H54 (cell line): Measurements from ENCODE around the gene HEATR9.

ENCODE experiments used
- DNase-seq: peaks from one replicate; pipeline ENCODE4 v3.0.0; 2011; ENCODE audit warnings: low spot score, mixed read lengths; ENCODE audit not compliant: insufficient read length
- FAIRE-seq: peaks from 3 replicates; lab custom pipeline; 2011; peaks lifted over from hg19 to GRCh38; lab: Jason Lieb, UNC
- POLR2A ChIP-seq: IDR thresholded peaks from 2 replicates; pipeline ENCODE4 v1.6.1; 2011; ENCODE audit warnings: low read depth, mild to moderate bottlenecking, low read length

Gene HEATR9, protein sequence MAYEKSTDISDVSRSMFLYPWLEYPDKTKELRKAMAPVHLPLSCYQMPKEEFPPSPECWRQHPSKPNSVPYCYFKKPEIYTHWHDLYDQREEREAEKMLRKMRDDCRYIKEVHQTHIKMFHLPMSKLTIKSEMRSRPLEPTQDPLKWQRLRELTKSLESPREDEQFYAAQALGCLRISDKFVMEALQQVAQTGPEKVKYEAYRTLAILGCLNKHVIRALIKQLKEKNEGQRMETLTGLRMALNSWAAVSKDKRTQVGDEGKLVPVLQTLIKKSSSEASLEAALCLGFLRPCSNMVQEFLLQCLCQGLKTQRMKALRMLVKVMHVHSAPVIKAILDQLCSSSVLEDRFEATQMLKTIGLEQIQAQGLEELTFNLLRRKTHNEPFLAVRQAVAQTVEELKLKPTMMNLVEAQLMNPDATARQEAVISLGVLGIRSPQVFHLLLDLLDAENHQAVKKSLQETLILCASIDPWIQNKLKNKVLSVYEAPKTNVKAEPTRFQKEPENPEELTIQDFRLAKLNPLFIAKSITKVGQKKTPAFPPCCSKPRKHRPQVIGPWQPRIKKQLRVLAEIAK

GRCh38 chr17:35868737-35869136 lies at the start of gene HEATR9:
Gene HEATR9, minus strand, starts transcription at chr17:35868891. Its CDS starts 149 bp downstream, at chr17:35868742.
- no peak for FAIRE-seq
- no peak for DNase-seq
- TF ChIP-seq POLR2A = no peak

- DNase-seq (no peak), FAIRE-seq (no peak)
- TF ChIP-seq POLR2A = no peak
Observed at GRCh38 chr17:35917519-35918213, 49.0 kb upstream of the HEATR9 start.

DNA sequence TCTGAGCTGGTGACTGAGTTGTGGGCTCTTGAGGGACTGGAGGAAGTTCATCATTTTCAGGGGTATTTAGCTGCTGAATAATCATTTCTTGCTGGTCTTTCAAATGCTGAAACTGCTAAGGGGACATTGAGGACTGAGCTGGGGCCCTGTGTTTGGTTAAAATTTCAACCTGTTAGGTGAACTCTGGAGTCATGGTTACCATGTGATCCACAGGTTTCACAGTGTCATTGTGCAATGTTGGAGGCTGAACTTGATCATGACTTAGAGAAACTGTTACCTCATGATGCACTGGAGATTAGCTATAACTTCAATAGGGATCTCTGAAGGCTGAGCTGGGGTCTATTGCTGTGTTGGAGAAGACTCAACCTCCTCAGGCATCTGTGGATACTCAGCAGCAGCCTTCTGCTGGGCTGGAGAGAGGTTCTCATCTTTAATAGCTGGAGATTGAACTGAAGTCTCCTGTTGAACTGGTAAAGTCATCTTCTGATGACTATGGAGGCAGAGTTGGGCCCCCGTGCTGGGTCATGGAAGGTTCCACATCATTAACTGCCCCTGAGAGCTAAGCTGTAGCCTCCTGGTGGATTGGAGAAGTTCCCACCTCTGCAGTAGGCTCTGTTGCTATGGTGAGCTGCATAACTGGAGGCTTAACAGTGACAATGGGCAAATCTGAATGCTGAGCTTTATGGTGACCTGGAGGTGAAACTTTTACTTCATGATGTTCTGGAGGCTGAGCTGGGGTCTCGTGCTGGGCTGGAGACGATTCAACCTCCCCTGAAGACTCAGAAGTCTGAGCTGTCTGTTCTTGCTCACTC lies 46.7 kb upstream of the HEATR9 start:
- DNase-seq = no peak
- FAIRE-seq = no peak
- no peak for TF ChIP-seq POLR2A

GRCh38 chr17:35914354-35914753 lies 45.7 kb upstream of the HEATR9 start:
- DNase-seq (no peak), FAIRE-seq (no peak)
- TF ChIP-seq POLR2A = no peak

DNA sequence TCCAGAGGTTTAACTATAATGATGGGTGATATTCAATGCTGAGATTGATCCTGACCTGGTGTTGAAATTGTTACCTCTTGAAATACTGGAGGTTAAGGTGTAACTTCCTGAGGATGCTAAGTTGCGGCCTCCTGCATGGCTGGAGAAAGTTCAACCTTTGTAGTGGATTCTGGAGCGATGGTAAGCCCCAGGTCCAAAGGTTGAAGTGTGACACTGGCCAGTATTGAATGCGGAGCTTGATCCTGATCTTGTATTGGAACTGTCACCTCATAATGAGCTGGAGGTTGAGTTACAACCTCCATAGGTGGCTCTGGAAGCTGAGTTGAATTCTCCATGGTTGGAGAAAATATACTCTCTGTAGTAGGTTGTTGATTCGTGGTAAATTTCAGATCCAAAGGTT lies 44.9 kb upstream of the HEATR9 start:
- no peak for TF ChIP-seq POLR2A
- FAIRE-seq = no peak
- DNase-seq = no peak

GRCh38 chr17:35912942-35913341 lies 44.3 kb upstream of the HEATR9 start:
- no peak for TF ChIP-seq POLR2A
- no peak for FAIRE-seq
- no peak for DNase-seq

GRCh38 chr17:35912339-35912912 lies 43.7 kb upstream of the HEATR9 start:
- FAIRE-seq = no peak
- no peak for DNase-seq
- TF ChIP-seq POLR2A = no peak

DNA sequence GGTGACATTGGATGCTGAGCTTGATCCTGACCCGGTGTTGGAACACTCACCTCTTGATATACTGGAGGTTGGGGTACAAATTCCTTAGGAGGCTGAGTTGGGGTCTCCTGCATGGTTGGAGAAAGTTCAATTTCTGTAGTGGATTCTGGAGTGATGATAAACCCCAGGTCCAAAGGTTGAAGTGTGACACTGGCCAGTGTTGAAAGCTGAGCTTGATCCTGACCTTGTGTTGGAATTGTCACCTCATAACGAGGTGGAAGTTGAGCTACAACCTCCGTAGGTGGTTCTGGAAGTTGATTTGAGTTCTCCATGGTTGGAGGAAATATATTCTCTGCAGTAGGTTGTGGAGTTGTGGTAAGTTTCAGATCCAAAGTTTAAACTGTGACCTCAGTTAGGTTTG lies 40.7 kb upstream of the HEATR9 start:
- TF ChIP-seq POLR2A = no peak
- FAIRE-seq (no peak), DNase-seq (no peak)

DNA sequence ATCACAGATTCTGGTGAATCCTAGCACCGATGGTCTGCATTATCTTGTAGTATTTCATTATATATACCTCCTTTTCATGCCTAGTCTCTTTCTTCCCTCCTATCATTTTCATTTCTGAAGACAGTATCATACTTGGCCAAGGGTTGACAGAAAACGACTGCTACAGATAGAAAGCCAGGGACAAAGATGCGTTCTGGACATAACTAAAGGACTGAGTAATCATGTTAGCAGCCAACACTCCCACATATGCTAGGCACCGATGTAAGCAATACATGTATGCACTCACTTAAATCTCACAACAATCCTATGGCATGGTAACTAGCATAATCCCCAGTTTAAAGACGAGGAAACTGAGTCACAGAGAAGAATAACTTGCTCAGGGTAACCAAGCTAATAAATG lies 39.0 kb upstream of the HEATR9 start:
- DNase-seq (no peak), FAIRE-seq (no peak)
- TF ChIP-seq POLR2A = no peak

- DNase-seq (no peak), FAIRE-seq (no peak)
- no peak for TF ChIP-seq POLR2A
Observed at GRCh38 chr17:35906926-35907637, 38.4 kb upstream of the HEATR9 start.

DNA sequence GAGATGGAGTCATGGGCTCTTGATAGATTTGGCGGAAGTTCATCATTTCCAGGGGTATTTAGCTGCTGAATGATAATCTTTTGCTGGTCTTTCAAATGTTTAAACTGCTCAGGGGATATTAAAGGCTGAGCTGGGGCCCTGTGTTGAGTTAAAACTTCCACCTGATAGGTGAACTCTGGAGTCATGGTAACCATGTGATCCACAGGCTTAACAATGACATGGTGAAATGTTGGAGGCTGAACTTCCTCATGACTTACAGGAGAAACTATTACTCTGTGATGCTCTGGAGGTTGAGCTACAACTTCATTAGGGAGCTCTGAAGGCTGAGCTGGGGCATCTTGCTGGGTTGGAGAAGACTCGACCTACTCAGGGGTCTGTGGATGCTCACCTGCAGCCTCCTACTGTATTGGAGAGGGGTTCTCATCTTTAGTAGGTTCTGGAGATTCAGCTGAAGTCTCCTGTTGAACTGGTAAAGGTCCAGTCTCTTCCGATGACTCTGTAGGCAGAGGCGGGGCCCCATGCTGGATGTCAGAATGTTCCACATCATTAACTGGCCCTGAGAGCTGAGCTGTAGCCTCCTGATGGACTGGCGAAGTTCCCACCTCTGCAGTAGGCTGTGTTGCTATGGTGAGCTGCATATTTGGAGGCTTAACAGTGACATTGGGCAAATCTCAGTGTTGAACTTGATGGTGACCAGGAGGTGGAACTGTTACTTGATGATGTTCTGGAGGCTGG lies 37.7 kb upstream of the HEATR9 start:
- DNase-seq = no peak
- FAIRE-seq = no peak
- no peak for TF ChIP-seq POLR2A

GRCh38 chr17:35903451-35903850 lies 34.8 kb upstream of the HEATR9 start:
- FAIRE-seq (no peak), DNase-seq (no peak)
- TF ChIP-seq POLR2A = no peak

GRCh38 chr17:35901631-35902175 lies 33.0 kb upstream of the HEATR9 start:
- FAIRE-seq = no peak
- DNase-seq = no peak
- TF ChIP-seq POLR2A = no peak
